ENCODE results near the gene GXYLT2. TPM values are rescaled to one million over a fixed set of nuclear protein-coding genes. Genes with fewer than 3 reads are reported as not detected.

Gene GXYLT2
- total and polyA plus RNA-seq, 10 of the 15 experiments (the other 5 are each of a cell fraction or from before 2014, with no cell fraction given): 0.27 to 2.6 (median 0.78) TPM

DNA sequence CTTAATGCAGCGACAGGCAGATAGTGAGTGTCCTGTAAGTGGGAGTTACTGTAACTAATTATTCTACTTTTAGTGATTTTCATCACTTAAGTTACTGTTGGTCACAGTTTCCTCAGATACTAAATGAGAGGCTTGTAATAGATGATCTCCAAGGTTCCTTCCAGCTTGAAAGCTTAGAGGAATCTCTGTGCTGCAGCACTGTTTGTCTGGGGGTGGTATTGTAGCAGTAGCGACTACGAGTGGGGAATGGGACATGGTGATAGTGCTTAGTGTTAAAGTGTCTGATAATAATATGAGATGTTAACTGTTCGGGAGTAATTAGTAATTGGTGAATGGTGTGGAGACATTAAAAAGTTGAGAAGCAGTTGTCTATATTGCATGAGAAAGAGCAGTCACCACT, 121.2 kb downstream of the GXYLT2 start (continued):
- TF ChIP-seq, protein P1, sequence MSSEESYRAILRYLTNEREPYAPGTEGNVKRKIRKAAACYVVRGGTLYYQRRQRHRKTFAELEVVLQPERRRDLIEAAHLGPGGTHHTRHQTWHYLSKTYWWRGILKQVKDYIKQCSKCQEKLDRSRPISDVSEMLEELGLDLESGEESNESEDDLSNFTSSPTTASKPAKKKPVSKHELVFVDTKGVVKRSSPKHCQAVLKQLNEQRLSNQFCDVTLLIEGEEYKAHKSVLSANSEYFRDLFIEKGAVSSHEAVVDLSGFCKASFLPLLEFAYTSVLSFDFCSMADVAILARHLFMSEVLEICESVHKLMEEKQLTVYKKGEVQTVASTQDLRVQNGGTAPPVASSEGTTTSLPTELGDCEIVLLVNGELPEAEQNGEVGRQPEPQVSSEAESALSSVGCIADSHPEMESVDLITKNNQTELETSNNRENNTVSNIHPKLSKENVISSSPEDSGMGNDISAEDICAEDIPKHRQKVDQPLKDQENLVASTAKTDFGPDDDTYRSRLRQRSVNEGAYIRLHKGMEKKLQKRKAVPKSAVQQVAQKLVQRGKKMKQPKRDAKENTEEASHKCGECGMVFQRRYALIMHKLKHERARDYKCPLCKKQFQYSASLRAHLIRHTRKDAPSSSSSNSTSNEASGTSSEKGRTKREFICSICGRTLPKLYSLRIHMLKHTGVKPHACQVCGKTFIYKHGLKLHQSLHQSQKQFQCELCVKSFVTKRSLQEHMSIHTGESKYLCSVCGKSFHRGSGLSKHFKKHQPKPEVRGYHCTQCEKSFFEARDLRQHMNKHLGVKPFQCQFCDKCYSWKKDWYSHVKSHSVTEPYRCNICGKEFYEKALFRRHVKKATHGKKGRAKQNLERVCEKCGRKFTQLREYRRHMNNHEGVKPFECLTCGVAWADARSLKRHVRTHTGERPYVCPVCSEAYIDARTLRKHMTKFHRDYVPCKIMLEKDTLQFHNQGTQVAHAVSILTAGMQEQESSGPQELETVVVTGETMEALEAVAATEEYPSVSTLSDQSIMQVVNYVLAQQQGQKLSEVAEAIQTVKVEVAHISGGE (CRISPR knock-in tag; IDR thresholded peaks at IDR 0.05): no peak
- no peak for TF ChIP-seq JUNB (IDR thresholded peaks at IDR 0.05)
- no peak for TF ChIP-seq ZNF384 (IDR thresholded peaks at IDR 0.05; ENCODE audit: borderline replicate concordance, low read depth, low read length)
- TF ChIP-seq SPI1 (IDR thresholded peaks at IDR 0.05; ENCODE audit: borderline replicate concordance, insufficient read depth, low read depth, low read length): no peak

DNA sequence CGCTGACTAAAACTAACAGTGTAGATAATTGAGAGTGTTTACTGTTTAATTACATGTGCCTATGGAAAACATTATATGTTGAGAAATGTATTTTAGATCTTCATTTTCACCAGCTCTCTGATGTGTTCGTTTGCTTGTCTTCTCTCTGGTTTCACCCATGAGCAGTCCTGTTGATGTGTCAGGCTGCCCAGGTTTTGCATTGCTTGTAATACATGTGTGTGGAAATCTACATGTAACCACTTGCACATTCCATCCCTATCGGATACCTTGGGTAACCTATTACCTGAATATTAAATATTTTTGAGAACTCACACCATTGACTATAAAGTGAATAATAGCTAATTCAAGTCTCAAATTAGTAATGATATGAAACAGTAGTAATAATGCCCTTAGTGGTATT, 121.9 kb downstream of the GXYLT2 start:
- Histone ChIP-seq H3K9ac (ENCODE audit: control insufficient read depth, insufficient read depth, low read length) (no peak overlapping the region), H3K27me3 (replicated peaks in 1 of 2; ENCODE audit: control insufficient read depth in 2 of 2, insufficient read depth in 2 of 2, low read length in 1 of 2) (no peaks in the 10 kb centered on the region), H4K20me1 (ENCODE audit: control insufficient read depth, insufficient read depth) (no peaks in the 10 kb centered on the region), H3K27ac (ENCODE audit: control insufficient read depth, insufficient read depth) (no peak overlapping the region), H3K9me3 (replicated peaks; ENCODE audit: control insufficient read depth, insufficient read depth, low read length) (no peaks in the 10 kb centered on the region; the same call in 1 of the 3 replicates), H2AFZ (ENCODE audit: control insufficient read depth, low read depth, low read length) (no peak overlapping the region), H3K36me3 (ENCODE audit: control insufficient read depth in 2 of 2, insufficient read depth in 2 of 2, low read length in 1 of 2) (peaks cover 0 to 24% of the 10 kb centered on the region in 2 experiments; a peak in 3 of 4 replicates), H3K79me2 (ENCODE audit: control insufficient read depth, insufficient read depth, low read length) (peaks cover 88% of the 10 kb centered on the region), H3K4me2 (ENCODE audit: control insufficient read depth, insufficient read depth) (no peak overlapping the region), H3K4me1 (ENCODE audit: control insufficient read depth, insufficient read depth, low read length) (no peaks in the 10 kb centered on the region), H3K4me3 (no peak overlapping the region)
- in situ Hi-C loops (cut with MboI) (no loop called here), intact Hi-C loops (cut with micrococcal nuclease; ENCODE audit: unreplicated experiment) (no loop called here)
- 65% methylated on average over 3 of the region's 3 CpGs for WGBS (ENCODE audit: insufficient coverage, insufficient replicate concordance, low lambda C conversion rate, missing lambda C conversion rate)
- ATAC-seq (no peak), DNase-seq (ENCODE audit: low read depth, low spot score) (no peak), FAIRE-seq (no peak)
- ChIA-PET CTCF (interaction anchor here (0.8 to 3.0 kb wide), 6 partner anchors 11 to 49 kb away, joined by 3 to 25 read pairs (median 3); partner anchors contain the start of gene PPP4R2), RAD21 (ENCODE audit: unreplicated experiment) (interaction anchor here (1.3 kb wide), 1 partner anchor 47 kb away, joined by 4 read pairs; no protein-coding TSS in a partner anchor), POLR2A (interaction anchor here (0.8 to 1.3 kb wide), 3 partner anchors 11 to 184 kb away, joined by 3 read pairs; no protein-coding TSS in a partner anchor), SMC1A (ENCODE audit: uncharacterized antibody, unreplicated experiment) (interaction anchor here (0.6 to 2.5 kb wide), 4 partner anchors 9 to 46 kb away, joined by 3 to 10 read pairs (median 4); no protein-coding TSS in a partner anchor)
- no peak for TF ChIP-seq SMAD1 (IDR thresholded peaks at IDR 0.05; ENCODE audit: low read depth, partially characterized antibody)
- TF ChIP-seq CREB1 (IDR thresholded peaks at IDR 0.05; ENCODE audit: low read depth): no peak
- TF ChIP-seq SIN3A (IDR thresholded peaks at IDR 0.05; ENCODE audit: low read depth, low read length): no peak
- no peak for TF ChIP-seq NFYA (IDR thresholded peaks at IDR 0.05; ENCODE audit: borderline replicate concordance, low read depth, low read length)
- TF ChIP-seq HDAC2 (IDR thresholded peaks at IDR 0.05): no peak
- TF ChIP-seq, protein P2, sequence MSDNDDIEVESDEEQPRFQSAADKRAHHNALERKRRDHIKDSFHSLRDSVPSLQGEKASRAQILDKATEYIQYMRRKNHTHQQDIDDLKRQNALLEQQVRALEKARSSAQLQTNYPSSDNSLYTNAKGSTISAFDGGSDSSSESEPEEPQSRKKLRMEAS (IDR thresholded peaks at IDR 0.05; ENCODE audit: low read depth, low read length): no peak
- TF ChIP-seq, protein P3, sequence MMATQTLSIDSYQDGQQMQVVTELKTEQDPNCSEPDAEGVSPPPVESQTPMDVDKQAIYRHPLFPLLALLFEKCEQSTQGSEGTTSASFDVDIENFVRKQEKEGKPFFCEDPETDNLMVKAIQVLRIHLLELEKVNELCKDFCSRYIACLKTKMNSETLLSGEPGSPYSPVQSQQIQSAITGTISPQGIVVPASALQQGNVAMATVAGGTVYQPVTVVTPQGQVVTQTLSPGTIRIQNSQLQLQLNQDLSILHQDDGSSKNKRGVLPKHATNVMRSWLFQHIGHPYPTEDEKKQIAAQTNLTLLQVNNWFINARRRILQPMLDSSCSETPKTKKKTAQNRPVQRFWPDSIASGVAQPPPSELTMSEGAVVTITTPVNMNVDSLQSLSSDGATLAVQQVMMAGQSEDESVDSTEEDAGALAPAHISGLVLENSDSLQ (IDR thresholded peaks at IDR 0.05): no peak
- TF ChIP-seq ZZZ3 (IDR thresholded peaks at IDR 0.05; ENCODE audit: control insufficient read depth, insufficient read length, low read depth): no peak
- TF ChIP-seq FOS (IDR thresholded peaks at IDR 0.05; ENCODE audit: borderline replicate concordance, extremely low read depth, insufficient read length): no peak
- BruUV-seq (replicated peaks): no TSS peak

Measured in GM12878 (cell line).